Activated CD8-positive, alpha-beta T cell treated with anti-CD3 and anti-CD28 coated beads for 36 hours (primary cell): ENCODE measurements around the gene CD6. TPM values are rescaled to one million over a fixed set of nuclear protein-coding genes. Genes with fewer than 3 reads are reported as not detected.

Experiments used
- ATAC-seq: fragments of 200-7000 bp; cut with Tn5 transposase; one replicate; pipeline ENCODE4 v1.10.0; 2021; ENCODE audit warnings: mild to moderate bottlenecking, moderate library complexity
- CTCF ChIA-PET: fragments of 350-600 bp; sonication (Branson Sonifier 250); formaldehyde crosslinking; loops from one replicate; lab custom pipeline; 2021; ENCODE audit warnings: antibody characterized with exemption; lab: Charles Lee
- POLR2A ChIA-PET: fragments of 350-600 bp; sonication (Branson Sonifier 250); formaldehyde crosslinking; loops from one replicate; lab custom pipeline; 2021; ENCODE audit warnings: antibody characterized with exemption; lab: Charles Lee
- DNase-seq: peaks from one replicate; pipeline ENCODE4 v3.0.0-alpha.2; 2020
- H3K27ac Mint-ChIP-seq: one replicate; pipeline ENCODE4 v1.8.0; 2021; ENCODE audit warnings: mild to moderate bottlenecking, mixed read lengths
- H3K27me3 Mint-ChIP-seq: one replicate; pipeline ENCODE4 v1.8.0; 2021; ENCODE audit warnings: mixed read lengths
- H3K36me3 Mint-ChIP-seq: one replicate; pipeline ENCODE4 v1.8.0; 2021; ENCODE audit warnings: low read depth, mixed read lengths
- H3K4me1 Mint-ChIP-seq: one replicate; pipeline ENCODE4 v1.8.0; 2021; ENCODE audit warnings: low read depth, mixed read lengths
- H3K4me3 Mint-ChIP-seq: one replicate; pipeline ENCODE4 v1.8.0; 2021; ENCODE audit warnings: mild to moderate bottlenecking, moderate library complexity, mixed read lengths
- H3K9me3 Mint-ChIP-seq: one replicate; pipeline ENCODE4 v1.8.0; 2021; ENCODE audit warnings: mixed read lengths
- intact Hi-C: fragments of 100-400 bp; cut with micrococcal nuclease; formaldehyde crosslinking; loops from one replicate; pipeline ENCODE4 v1.10.0; 2022
- total RNA-seq, 2 experiments: library from RNA; stranded (reverse); gene quantifications; one replicate each; pipeline ENCODE4 v1.2.3, GENCODE V29; 2021
- TF ChIP-seq, protein P1 (sequence below): fragments of 200-600 bp; IDR thresholded peaks from one replicate; pipeline ENCODE4 v1.8.0; 2022; ENCODE audit warnings: antibody characterized with exemption, mild to moderate bottlenecking

The CD6 gene
- total RNA-seq, 2 experiments from 2014 or later: 196 to 201 TPM

DNA sequence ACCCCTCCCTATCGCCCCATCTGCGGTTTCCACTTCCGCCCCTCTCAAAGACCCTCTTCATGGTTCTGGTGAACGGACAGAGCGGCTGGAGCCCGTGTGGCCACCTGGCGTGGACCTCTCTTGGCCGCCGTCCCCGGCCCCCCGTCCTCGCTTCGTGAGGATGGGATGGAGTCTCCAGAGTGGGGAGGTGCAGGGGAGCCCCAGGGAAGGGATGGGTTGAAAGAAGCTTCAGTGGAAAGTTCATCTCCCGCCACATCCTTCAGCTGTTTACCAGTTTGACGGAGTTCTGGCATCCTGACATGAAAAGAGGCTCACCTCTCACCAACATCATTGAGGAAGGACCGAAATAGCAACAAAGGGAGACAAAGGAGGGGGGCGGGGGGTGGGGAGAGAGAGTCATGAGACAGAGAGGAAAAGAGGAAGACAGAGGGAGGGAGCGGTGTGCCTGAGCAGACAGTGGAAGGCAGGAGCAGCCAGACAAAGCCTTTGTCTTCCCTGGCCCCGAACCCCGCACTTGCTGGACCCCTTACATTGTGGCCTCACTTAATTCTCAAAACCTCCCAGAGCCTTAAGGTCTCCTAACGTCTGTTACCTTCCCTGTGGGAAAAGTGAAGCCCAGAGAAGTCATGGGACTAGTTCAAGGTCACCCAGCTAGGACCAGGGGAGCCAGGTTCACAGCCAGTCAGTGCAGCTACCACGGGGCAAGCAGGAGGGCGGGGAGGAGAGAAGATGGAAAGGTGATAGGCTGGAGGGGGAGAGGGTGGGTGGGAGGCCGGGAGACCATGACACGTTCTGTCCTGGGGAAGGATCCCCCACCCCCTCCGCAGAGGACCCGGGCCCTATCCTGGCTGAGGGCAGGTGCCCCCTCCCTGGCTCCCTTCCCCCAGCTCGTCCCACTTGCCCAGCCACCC lies 54.9 kb downstream of the CD6 start:
- Mint-ChIP-seq H3K27me3 (no peaks in the 10 kb centered on the region), H3K9me3 (no peaks in the 10 kb centered on the region), H3K4me1 (peaks cover 81% of the 10 kb centered on the region), H3K27ac (peak overlapping the region; percentile 96), H3K4me3 (peak overlapping the region; percentile 79), H3K36me3 (peaks cover 53% of the 10 kb centered on the region)
- DNase-seq (peak; percentile 69), ATAC-seq (peak; percentile 4)
- TF ChIP-seq, protein P1, sequence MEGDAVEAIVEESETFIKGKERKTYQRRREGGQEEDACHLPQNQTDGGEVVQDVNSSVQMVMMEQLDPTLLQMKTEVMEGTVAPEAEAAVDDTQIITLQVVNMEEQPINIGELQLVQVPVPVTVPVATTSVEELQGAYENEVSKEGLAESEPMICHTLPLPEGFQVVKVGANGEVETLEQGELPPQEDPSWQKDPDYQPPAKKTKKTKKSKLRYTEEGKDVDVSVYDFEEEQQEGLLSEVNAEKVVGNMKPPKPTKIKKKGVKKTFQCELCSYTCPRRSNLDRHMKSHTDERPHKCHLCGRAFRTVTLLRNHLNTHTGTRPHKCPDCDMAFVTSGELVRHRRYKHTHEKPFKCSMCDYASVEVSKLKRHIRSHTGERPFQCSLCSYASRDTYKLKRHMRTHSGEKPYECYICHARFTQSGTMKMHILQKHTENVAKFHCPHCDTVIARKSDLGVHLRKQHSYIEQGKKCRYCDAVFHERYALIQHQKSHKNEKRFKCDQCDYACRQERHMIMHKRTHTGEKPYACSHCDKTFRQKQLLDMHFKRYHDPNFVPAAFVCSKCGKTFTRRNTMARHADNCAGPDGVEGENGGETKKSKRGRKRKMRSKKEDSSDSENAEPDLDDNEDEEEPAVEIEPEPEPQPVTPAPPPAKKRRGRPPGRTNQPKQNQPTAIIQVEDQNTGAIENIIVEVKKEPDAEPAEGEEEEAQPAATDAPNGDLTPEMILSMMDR: no peak
- ChIA-PET CTCF (interaction anchor here (1.0 to 2.0 kb wide), 3 partner anchors 55 to 161 kb away, joined by 4 to 6 read pairs (median 4); partner anchors contain the start of gene CD6), POLR2A (interaction anchor here (0.6 to 3.7 kb wide), 22 partner anchors 8 to 114 kb away, joined by 3 to 27 read pairs (median 4); no protein-coding TSS in a partner anchor)
- intact Hi-C loops: loop anchor here (5.0 kb wide), 2 partner anchors 36 to 86 kb away; no protein-coding TSS in a partner anchor

DNA sequence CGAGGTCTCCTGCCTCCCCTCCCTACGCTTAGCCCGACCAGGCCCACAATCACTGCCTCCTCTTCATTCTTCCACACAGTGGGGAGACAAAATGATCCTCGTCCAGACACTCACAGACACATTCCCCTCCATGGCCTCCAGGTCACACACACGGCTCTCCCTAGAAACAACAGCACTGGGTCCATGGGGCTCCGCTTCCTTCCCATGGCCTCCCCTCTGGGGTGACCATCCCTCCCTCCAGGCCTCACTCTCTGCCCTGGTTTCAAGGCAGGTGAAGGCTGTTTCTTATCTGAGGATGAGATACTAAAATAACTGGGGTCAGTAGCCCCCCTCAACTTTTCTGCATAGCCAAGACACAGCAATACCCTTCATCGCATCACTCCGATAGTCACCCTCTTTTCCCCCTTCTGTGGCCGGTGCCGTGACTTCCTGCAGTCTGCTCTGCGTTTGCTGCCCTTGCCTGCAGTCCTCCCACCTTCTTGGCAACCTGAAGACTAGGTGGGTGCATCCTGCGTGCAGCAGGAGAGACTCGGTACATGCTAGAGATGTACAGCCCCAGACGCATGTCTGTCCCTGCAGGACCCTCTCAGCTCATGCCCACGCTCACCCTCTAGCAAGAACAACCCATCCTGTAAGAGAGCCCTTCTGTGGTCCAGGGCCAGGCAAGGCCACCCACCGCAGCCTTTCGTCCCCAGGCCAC lies 55.8 kb downstream of the CD6 start:
- intact Hi-C loops: loop anchor here (5.0 kb wide), 2 partner anchors 35 to 85 kb away; no protein-coding TSS in a partner anchor
- no peaks in the 10 kb centered on the region for H3K27me3 Mint-ChIP-seq
- no peaks in the 10 kb centered on the region for H3K9me3 Mint-ChIP-seq
- DNase-seq (peak; percentile 74), ATAC-seq (peak; percentile 28)
- peaks cover 76% of the 10 kb centered on the region for H3K4me1 Mint-ChIP-seq
- peak overlapping the region; percentile 79 for H3K4me3 Mint-ChIP-seq
- TF ChIP-seq, protein P1: no peak
- H3K27ac Mint-ChIP-seq: peak overlapping the region; percentile 96
- CTCF ChIA-PET: interaction anchor here (0.7 to 2.0 kb wide), 7 partner anchors 15 to 112 kb away, joined by 3 to 6 read pairs (median 4); partner anchors contain the start of gene CD6
- POLR2A ChIA-PET: interaction anchor here (0.8 to 3.7 kb wide), 19 partner anchors 9 to 88 kb away, joined by 3 to 27 read pairs (median 4); partner anchors contain the start of gene CD6
- peaks cover 50% of the 10 kb centered on the region for H3K36me3 Mint-ChIP-seq

DNA sequence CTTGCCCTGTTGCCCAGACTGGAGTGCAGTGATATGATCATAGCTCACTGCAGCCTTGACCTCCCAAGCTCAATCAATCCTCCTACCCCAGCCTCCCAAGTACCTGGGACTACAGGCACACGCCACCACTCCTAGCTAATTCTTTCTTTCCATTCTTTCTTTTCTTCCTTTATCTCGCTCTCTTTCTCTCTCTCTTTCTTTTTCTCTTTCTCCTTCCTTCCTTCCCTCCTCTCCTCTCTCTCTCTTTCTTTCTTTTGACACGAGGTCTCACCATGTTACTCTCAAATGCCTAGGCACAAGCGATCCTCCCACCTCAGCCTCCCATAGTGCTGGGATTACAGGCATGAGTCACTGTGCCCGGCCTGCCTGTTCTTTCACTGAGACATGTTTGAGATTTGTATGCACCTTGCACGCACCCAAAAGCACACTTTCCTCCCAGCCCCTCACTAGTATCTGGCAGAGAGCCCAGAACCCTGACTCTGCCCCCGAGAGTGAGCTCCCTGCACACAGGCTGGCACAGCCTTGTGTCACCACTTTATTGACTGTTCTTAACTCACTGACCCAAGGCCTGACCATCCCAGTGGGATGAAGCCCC lies 56.8 kb downstream of the CD6 start:
- TF ChIP-seq, protein P1: no peak
- Mint-ChIP-seq H3K4me3 (peak overlapping the region; percentile 79), H3K36me3 (peaks cover 48% of the 10 kb centered on the region), H3K27ac (peak overlapping the region; percentile 96), H3K27me3 (no peaks in the 10 kb centered on the region), H3K4me1 (peaks cover 75% of the 10 kb centered on the region), H3K9me3 (no peaks in the 10 kb centered on the region)
- ATAC-seq: peak; percentile 31
- ChIA-PET POLR2A (interaction anchor here (0.7 to 3.7 kb wide), 19 partner anchors 10 to 87 kb away, joined by 3 to 27 read pairs (median 4); partner anchors contain the start of gene CD6), CTCF (interaction anchor here (0.7 to 1.5 kb wide), 5 partner anchors 14 to 113 kb away, joined by 3 to 6 read pairs (median 3); partner anchors contain the start of gene CD6)
- intact Hi-C loops: loop anchor here (5.0 kb wide), 2 partner anchors 34 to 84 kb away; no protein-coding TSS in a partner anchor
- DNase-seq: peak; percentile 88

DNA sequence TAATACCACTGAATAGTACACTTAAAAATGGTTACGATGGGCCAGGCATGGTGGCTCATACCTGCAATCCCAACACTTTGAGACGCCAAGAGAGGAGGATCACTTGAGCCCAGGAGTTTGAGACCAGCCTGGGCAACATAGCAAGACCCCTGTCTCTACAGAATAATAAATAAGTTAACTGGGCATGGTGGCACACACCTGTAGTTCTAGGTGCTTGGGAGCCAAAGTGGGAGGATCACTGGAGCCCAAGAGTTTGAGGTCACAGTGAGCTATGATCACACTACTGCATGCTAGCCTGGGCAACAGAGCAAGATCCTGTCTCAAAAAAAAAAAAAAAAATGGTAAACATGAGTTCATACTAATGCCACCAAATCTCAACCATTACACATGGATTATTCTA lies 61.3 kb downstream of the CD6 start:
- no peaks in the 10 kb centered on the region for H3K27me3 Mint-ChIP-seq
- no peak overlapping the region for H3K4me3 Mint-ChIP-seq
- no peak for DNase-seq
- ATAC-seq: no peak
- ChIA-PET POLR2A (no interaction called here), CTCF (no interaction called here)
- TF ChIP-seq, protein P1: no peak
- intact Hi-C loops: no loop called here
- no peak overlapping the region for H3K27ac Mint-ChIP-seq
- peaks cover 33% of the 10 kb centered on the region for H3K36me3 Mint-ChIP-seq
- H3K9me3 Mint-ChIP-seq: no peaks in the 10 kb centered on the region
- peaks cover 62% of the 10 kb centered on the region for H3K4me1 Mint-ChIP-seq
